Uterus (tissue), 4 donors: ENCODE results near the gene CAPZB. TPM values are rescaled to one million over a fixed set of nuclear protein-coding genes. Genes with fewer than 3 reads are reported as not detected.

Experiments used
- DNase-seq, 2 donors: peaks; one replicate each; pipeline ENCODE4 v3.0.0-alpha.2; 2019 to 2020
- H3K27ac ChIP-seq, 2 donors: fragments of 200-600 bp; sonication (generic); 1 replicate in 1 of 2; 2 replicates in 1 of 2; pipeline ENCODE4 v1.5.1; 2016 to 2018
- H3K27me3 ChIP-seq, 2 donors: fragments of 200-600 bp; sonication (generic); one replicate each; pipeline ENCODE4 v1.5.1; 2018 to 2019; ENCODE audit warnings: control low read depth in 1 of 2
- H3K36me3 ChIP-seq, 2 donors: fragments of 200-600 bp; sonication (generic); one replicate each; pipeline ENCODE4 v1.5.1; 2019; ENCODE audit warnings: control low read depth in 1 of 2
- H3K4me1 ChIP-seq, 2 donors: fragments of 200-600 bp; sonication (generic); one replicate each; pipeline ENCODE4 v1.5.1; 2018 to 2019; ENCODE audit warnings: control low read depth in 1 of 2
- H3K4me3 ChIP-seq, 2 donors: fragments of 200-600 bp; sonication (generic); 1 replicate in 1 of 2; 2 replicates in 1 of 2; pipeline ENCODE4 v1.5.1; 2018 to 2019; ENCODE audit warnings: mild to moderate bottlenecking in 1 of 2
- H3K9me3 ChIP-seq, 2 donors: fragments of 200-600 bp; sonication (generic); one replicate each; pipeline ENCODE4 v1.5.1; 2019; ENCODE audit warnings: control low read depth in 1 of 2
- POLR2A ChIP-seq, 2 donors: fragments of 450-650 bp; IDR thresholded peaks; one replicate each; pipeline ENCODE4 v1.6.1; 2016; ENCODE audit warnings: antibody characterized with exemption in 2 of 2, mild to moderate bottlenecking in 1 of 2, moderate library complexity in 1 of 2
- intact Hi-C: fragments of 100-400 bp; cut with DNase I; formaldehyde crosslinking; loops from one replicate; pipeline ENCODE4 v1.15.1; 2023; ENCODE audit warnings: low total_unique reads
- total RNA-seq, 4 donors: library from RNA; depleted of rRNA in 3 of 4; stranded (reverse); fragments of >200 nt in 3 of 4; gene quantifications; one replicate each; pipeline versions ENCODE4 v1.1.0 to v1.2.4, GENCODE V29; 2014 to 2023
- TF ChIP-seq, protein P1 (sequence below), 4 experiments: fragments of 200-600 bp in 2 of 4; fragments of 450-650 bp in 2 of 4; sonication (generic) in 2 of 4; IDR thresholded peaks; one replicate each; pipeline ENCODE4 v1.5.1; 2016 to 2019; ENCODE audit warnings: antibody characterized with exemption in 4 of 4, mild to moderate bottlenecking in 2 of 4, moderate library complexity in 1 of 4
- donor health status: DM: yes; HTN: yes; CAD: no.

CAPZB gene
- total RNA-seq, 4 donors from 2014 or later, result 94.4 to 281 (median 141) TPM

DNA sequence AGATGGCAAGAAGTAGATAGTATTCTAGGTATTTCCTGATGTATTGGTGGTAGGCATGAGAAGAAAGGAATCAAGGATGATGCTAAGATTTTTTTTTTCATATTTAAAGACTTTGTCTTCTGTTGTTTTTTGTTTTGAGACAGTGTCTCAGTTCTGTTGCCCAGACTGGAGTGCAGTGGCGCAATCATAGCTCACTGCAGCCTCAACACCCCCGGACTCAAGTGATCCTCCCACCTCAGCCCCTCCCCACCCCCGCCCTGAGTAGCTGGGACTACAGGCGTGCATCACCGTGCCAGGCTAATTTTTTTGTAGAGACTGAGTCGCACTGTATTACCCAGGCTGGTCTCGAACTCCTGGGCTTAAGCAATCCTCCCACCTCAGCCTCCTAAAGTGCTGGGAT is 2.8 kb upstream of the CAPZB start:
- peak; percentile 45 to 68 for DNase-seq
- peak overlapping the region; percentile 95 to 96 for H3K27ac ChIP-seq
- intact Hi-C loops, result loop anchor here (10.0 kb wide), 2 partner anchors 93 to 157 kb away; partner anchors contain the start of gene NBL1
- no peak overlapping the region for H3K4me3 ChIP-seq
- H3K36me3 ChIP-seq, result no peaks in the 10 kb centered on the region
- H3K9me3 ChIP-seq, result no peaks in the 10 kb centered on the region
- no peaks in the 10 kb centered on the region for H3K27me3 ChIP-seq
- H3K4me1 ChIP-seq, result peaks cover 7 to 18% of the 10 kb centered on the region in 2 donors
- no peak for TF ChIP-seq POLR2A (IDR thresholded peaks at IDR 0.05)
- TF ChIP-seq, protein P1, sequence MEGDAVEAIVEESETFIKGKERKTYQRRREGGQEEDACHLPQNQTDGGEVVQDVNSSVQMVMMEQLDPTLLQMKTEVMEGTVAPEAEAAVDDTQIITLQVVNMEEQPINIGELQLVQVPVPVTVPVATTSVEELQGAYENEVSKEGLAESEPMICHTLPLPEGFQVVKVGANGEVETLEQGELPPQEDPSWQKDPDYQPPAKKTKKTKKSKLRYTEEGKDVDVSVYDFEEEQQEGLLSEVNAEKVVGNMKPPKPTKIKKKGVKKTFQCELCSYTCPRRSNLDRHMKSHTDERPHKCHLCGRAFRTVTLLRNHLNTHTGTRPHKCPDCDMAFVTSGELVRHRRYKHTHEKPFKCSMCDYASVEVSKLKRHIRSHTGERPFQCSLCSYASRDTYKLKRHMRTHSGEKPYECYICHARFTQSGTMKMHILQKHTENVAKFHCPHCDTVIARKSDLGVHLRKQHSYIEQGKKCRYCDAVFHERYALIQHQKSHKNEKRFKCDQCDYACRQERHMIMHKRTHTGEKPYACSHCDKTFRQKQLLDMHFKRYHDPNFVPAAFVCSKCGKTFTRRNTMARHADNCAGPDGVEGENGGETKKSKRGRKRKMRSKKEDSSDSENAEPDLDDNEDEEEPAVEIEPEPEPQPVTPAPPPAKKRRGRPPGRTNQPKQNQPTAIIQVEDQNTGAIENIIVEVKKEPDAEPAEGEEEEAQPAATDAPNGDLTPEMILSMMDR (IDR thresholded peaks at IDR 0.05), result no peak

DNA sequence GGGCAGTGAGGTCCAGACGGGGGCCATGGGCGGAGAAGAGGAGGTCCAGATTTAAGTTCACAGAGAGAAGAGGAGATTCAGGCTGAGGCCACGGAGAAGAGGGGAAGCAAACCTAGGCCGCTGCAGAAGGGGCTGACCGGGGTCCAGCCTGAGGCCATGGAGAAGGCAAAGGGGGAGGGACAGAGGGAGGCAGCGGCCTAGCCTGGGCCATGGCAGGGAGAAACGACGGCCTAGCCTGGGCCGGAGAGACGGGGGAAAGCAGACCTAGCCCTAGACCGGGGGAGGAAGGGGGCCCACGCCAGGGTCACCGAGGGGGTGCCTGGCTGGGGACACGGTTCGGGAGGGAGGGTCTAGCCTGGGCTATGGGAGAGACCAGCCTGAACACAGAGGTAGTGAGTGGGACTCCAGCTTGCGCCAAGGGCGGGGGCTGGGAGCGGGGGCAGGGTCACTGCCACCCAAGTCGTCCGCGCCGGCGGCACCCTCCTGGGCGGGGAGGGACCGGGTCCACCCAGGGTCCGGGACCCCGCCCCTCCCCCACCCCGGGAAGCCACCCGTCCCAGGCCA is 459 bp downstream of the CAPZB start:
- DNase-seq, result no peak
- TF ChIP-seq, protein P1 (IDR thresholded peaks at IDR 0.05), result no peak
- TF ChIP-seq POLR2A (IDR thresholded peaks at IDR 0.05), result no peak
- H3K36me3 ChIP-seq, result no peaks in the 10 kb centered on the region

DNA sequence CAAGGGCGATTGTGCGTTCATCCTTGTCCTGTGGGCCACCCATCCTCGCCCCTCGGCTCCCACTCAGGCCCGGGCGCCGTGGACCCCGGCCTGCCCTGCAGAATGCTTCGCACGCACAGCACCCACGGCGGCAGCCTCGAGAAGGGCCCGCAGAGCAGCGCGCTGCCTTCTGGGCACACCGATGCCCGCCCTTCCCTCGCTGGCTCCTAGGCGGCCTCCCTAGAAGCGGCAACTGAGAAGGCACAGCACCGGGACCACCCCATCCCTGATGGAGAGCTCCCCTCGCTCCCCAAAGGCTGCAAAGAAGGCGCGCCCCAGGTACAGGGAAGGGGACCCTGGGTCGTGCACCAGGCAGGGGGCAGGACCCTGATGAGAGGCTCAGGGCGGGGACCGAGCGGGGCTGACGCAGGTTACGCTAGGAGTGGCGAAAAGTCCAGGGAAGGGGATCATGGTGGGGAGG is 971 bp downstream of the CAPZB start:
- TF ChIP-seq POLR2A (IDR thresholded peaks at IDR 0.05), result no peak
- TF ChIP-seq, protein P1 (IDR thresholded peaks at IDR 0.05), result no peak
- no peaks in the 10 kb centered on the region for H3K27me3 ChIP-seq
- H3K4me1 ChIP-seq, result peaks cover 14 to 45% of the 10 kb centered on the region in 2 donors
- H3K36me3 ChIP-seq, result no peaks in the 10 kb centered on the region
- H3K9me3 ChIP-seq, result no peaks in the 10 kb centered on the region
- no peak for DNase-seq
- peak overlapping the region; percentile 96 to 100 for H3K27ac ChIP-seq
- peak overlapping the region; percentile 78 to 99 for H3K4me3 ChIP-seq
- intact Hi-C loops, result loop anchor here (10.0 kb wide), 2 partner anchors 90 to 160 kb away; partner anchors contain the start of gene NBL1

More for the DNA sequence above, 459 bp downstream of the CAPZB start:
- H3K27me3 ChIP-seq, result no peaks in the 10 kb centered on the region
- peaks cover 14 to 40% of the 10 kb centered on the region in 2 donors for H3K4me1 ChIP-seq
- H3K27ac ChIP-seq, result peak overlapping the region; percentile 96 to 100
- H3K9me3 ChIP-seq, result no peaks in the 10 kb centered on the region
- peak overlapping the region; percentile 78 to 99 for H3K4me3 ChIP-seq
- intact Hi-C loops, result loop anchor here (10.0 kb wide), 2 partner anchors 90 to 160 kb away; partner anchors contain the start of gene NBL1

DNA sequence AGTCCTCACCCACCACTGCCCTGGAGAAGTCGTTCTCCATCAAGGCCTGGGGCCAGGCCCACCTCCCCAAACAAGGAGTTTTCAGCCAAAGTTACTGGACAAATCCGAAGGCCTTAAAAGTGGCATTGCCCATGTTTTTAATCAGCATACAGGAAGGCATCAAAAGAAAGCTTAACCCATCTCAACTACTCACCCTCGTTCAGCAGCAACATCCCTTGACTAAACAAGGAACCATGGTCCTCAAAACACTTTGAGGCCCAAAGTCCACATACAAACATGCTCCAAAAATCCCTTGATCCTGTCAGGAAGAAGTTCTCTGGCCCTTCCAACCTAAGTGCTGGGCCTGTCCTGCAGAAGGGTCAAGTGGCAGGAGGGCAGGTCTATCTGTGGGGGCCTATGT is 1.6 kb downstream of the CAPZB start:
- intact Hi-C loops, result loop anchor here (10.0 kb wide), 2 partner anchors 89 to 161 kb away; partner anchors contain the start of gene NBL1
- peaks cover 14 to 47% of the 10 kb centered on the region in 2 donors for H3K4me1 ChIP-seq
- no peaks in the 10 kb centered on the region for H3K36me3 ChIP-seq
- no peak for DNase-seq
- H3K27me3 ChIP-seq, result no peaks in the 10 kb centered on the region
- peak overlapping the region; percentile 96 to 100 for H3K27ac ChIP-seq
- peak overlapping the region; percentile 78 to 99 for H3K4me3 ChIP-seq
- TF ChIP-seq, protein P1 (IDR thresholded peaks at IDR 0.05), result no peak
- TF ChIP-seq POLR2A (IDR thresholded peaks at IDR 0.05), result no peak
- no peaks in the 10 kb centered on the region for H3K9me3 ChIP-seq

DNA sequence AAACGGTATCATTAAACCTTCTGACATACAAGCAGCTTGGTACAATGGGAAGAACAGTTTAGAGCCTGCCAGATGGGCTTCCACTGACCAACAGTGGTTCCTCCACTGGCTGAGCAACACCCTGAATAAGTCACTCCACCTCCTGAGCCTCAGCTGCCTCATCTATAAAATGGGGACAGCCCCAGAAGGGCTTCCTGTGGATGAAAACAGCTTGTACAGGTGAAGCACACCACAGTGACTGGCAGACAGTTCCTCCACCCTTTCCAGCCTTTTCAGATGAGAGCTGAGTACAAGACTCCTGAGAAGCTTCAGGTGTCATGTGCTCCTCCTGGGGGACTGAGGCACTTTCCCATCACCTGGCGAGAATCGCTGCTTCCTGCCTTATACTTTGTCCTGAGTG is 2.1 kb downstream of the CAPZB start:
- intact Hi-C loops, result loop anchor here (10.0 kb wide), 2 partner anchors 88 to 162 kb away; partner anchors contain the start of gene NBL1
- H3K27ac ChIP-seq, result peak overlapping the region in 1 of 2 donors; percentile 96
- H3K4me1 ChIP-seq, result peaks cover 14 to 51% of the 10 kb centered on the region in 2 donors
- H3K36me3 ChIP-seq, result no peaks in the 10 kb centered on the region
- H3K27me3 ChIP-seq, result no peaks in the 10 kb centered on the region
- H3K9me3 ChIP-seq, result no peaks in the 10 kb centered on the region
- H3K4me3 ChIP-seq, result peak overlapping the region; percentile 78 to 99
- DNase-seq, result no peak
- TF ChIP-seq, protein P1 (IDR thresholded peaks at IDR 0.05), result no peak
- no peak for TF ChIP-seq POLR2A (IDR thresholded peaks at IDR 0.05)
